A673 (cell line): ENCODE data around the gene SFXN1. TPM values are rescaled to one million over a fixed set of nuclear protein-coding genes. Genes with fewer than 3 reads are reported as not detected.

Source experiments
- BruUV-seq: library from RNA; stranded (reverse); fragments of 400-500 nt; replicated peaks from 2 replicates; lab custom pipeline; 2021; lab: Mats Ljungman, UMichigan
- CTCF ChIA-PET: fragments of 300-600 bp; sonication (Branson Sonifier 250); formaldehyde crosslinking; loops from one replicate; lab custom pipeline; 2022; ENCODE audit warnings: antibody characterized with exemption; lab: Charles Lee
- POLR2A ChIA-PET: fragments of 300-600 bp; sonication (Branson Sonifier 250); formaldehyde crosslinking; loops from one replicate; lab custom pipeline; 2022; ENCODE audit warnings: antibody characterized with exemption; ENCODE audit not compliant: low non-redundant PET; lab: Charles Lee
- DNase-seq: peaks from one replicate; pipeline ENCODE4 v3.0.0-alpha.2; 2015; ENCODE audit warnings: low spot score
- H3K27ac ChIP-seq: fragments of 200-600 bp; sonication (generic); 2 replicates; pipeline ENCODE4 v1.5.1; 2016; ENCODE audit warnings: mixed run types, low read depth, mild to moderate bottlenecking, mixed read lengths, antibody characterized with exemption, low read length; ENCODE audit not compliant: poor library complexity, severe bottlenecking
- H3K27me3 ChIP-seq: fragments of 200-600 bp; sonication (generic); replicated peaks from 2 replicates; pipeline ENCODE4 v1.6.1; 2017; ENCODE audit warnings: mixed run types, low read depth, mild to moderate bottlenecking, mixed read lengths, antibody characterized with exemption, low read length; ENCODE audit not compliant: insufficient read depth, poor library complexity
- H3K36me3 ChIP-seq: fragments of 200-600 bp; sonication (generic); 2 replicates; pipeline ENCODE4 v1.6.1; 2016; ENCODE audit warnings: mixed run types, mild to moderate bottlenecking, mixed read lengths, antibody characterized with exemption, low read length; ENCODE audit not compliant: insufficient read depth, poor library complexity, severe bottlenecking
- H3K4me1 ChIP-seq: fragments of 200-600 bp; sonication (generic); 2 replicates; pipeline ENCODE4 v1.6.1; 2017; ENCODE audit warnings: mixed run types, mild to moderate bottlenecking, mixed read lengths, antibody characterized with exemption, low read length; ENCODE audit not compliant: insufficient read depth, poor library complexity, severe bottlenecking
- H3K4me3 ChIP-seq: fragments of 200-600 bp; sonication (generic); 2 replicates; pipeline ENCODE4 v1.5.1; 2016; ENCODE audit warnings: low read depth, mixed run types, mild to moderate bottlenecking, mixed read lengths, low read length; ENCODE audit not compliant: poor library complexity, severe bottlenecking
- H3K9me3 ChIP-seq: fragments of 200-600 bp; sonication (generic); 2 replicates; pipeline ENCODE4 v1.6.1; 2016; ENCODE audit warnings: mixed run types, low read depth, mild to moderate bottlenecking, mixed read lengths, antibody characterized with exemption, low read length; ENCODE audit not compliant: poor library complexity, severe bottlenecking
- CTCF ChIP-seq: fragments of 300-800, 200-600 bp; sonication (generic); conservative IDR thresholded peaks from 2 replicates; pipeline ENCODE4 v1.5.1; 2017; ENCODE audit warnings: low read depth, mild to moderate bottlenecking, antibody characterized with exemption, low read length, moderate library complexity, mixed read lengths
- EZH2 ChIP-seq: fragments of 200-600 bp; sonication (generic); IDR thresholded peaks from 2 replicates; pipeline ENCODE4 v1.6.1; 2017; ENCODE audit warnings: borderline replicate concordance, low read depth, mild to moderate bottlenecking, mixed read lengths, antibody characterized with exemption, low read length; ENCODE audit not compliant: poor library complexity, severe bottlenecking
- intact Hi-C: fragments of 100-400 bp; cut with micrococcal nuclease; formaldehyde crosslinking; loops from one replicate; pipeline ENCODE4 v1.10.0; 2022; ENCODE audit not compliant: unreplicated experiment
- total RNA-seq: library from RNA; stranded (reverse); gene quantifications from 2 replicates; pipeline ENCODE4 v1.2.3, GENCODE V29; 2021

SFXN1 gene
- total RNA-seq, 1 experiment from 2014 or later: 108 TPM

- no peaks in the 10 kb centered on the region for H3K9me3 ChIP-seq
- ChIA-PET CTCF (no interaction called here), POLR2A (no interaction called here)
- no TSS peak for BruUV-seq
- intact Hi-C loops: no loop called here
- no peak for DNase-seq
- no peaks in the 10 kb centered on the region for H3K27me3 ChIP-seq
- H3K36me3 ChIP-seq: peaks cover 11% of the 10 kb centered on the region
- peaks cover 6% of the 10 kb centered on the region for H3K4me1 ChIP-seq
- no peak overlapping the region for H3K27ac ChIP-seq
- TF ChIP-seq CTCF (no peak), EZH2 (no peak)
- no peak overlapping the region for H3K4me3 ChIP-seq
Measured at GRCh38 chr5:175483337-175483736, 5.0 kb downstream of the SFXN1 start.

- DNase-seq: no peak
- Histone ChIP-seq H3K9me3 (no peaks in the 10 kb centered on the region), H3K4me3 (no peak overlapping the region), H3K27ac (no peak overlapping the region), H3K4me1 (peaks cover 6% of the 10 kb centered on the region), H3K27me3 (no peaks in the 10 kb centered on the region), H3K36me3 (peaks cover 15% of the 10 kb centered on the region)
- intact Hi-C loops: no loop called here
- BruUV-seq: no TSS peak
- ChIA-PET POLR2A (no interaction called here), CTCF (no interaction called here)
- TF ChIP-seq EZH2: no peak
- no peak for TF ChIP-seq CTCF
Measured at GRCh38 chr5:175484322-175484721, 6.0 kb downstream of the SFXN1 start.

DNA sequence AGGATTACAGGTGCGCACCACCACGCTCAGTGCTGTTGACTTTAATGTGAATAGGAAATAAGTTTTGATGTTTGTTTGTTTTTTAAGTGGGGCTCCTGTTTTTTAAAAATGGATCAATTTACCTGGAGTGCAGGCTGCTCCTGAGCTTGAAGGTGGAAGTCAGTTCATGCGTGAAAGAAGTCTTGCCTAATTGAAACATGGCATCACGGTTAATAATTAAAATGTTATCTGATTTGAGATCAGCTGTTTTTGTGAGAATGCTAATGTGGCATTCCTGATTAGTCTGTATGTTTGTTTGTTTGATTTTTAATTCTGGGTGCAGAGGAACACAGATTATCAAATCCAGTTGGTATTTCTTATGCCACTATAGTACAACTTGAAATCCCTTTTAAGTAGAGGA lies 6.5 kb downstream of the SFXN1 start:
- Histone ChIP-seq H3K9me3 (no peaks in the 10 kb centered on the region), H3K27ac (no peak overlapping the region), H3K4me3 (no peak overlapping the region), H3K36me3 (peaks cover 15% of the 10 kb centered on the region), H3K4me1 (peaks cover 1% of the 10 kb centered on the region), H3K27me3 (no peaks in the 10 kb centered on the region)
- BruUV-seq: no TSS peak
- POLR2A ChIA-PET: no interaction called here
- CTCF ChIA-PET: no interaction called here
- TF ChIP-seq EZH2: no peak
- no peak for TF ChIP-seq CTCF
- no peak for DNase-seq
- intact Hi-C loops: no loop called here
